GM18507 (cell line): ENCODE measurements around the gene FMO1.
"Not testable (repeated sequence)": the region's sequence is repeated elsewhere in the genome, so short reads cannot be mapped to it uniquely, and the experiment has no call there.

ENCODE experiments used
- DNase-seq: peaks from one replicate; pipeline ENCODE4 v3.0.0; 2011; ENCODE audit warnings: low read depth; ENCODE audit not compliant: insufficient read length; ENCODE audit errors: extremely low spot score
- FAIRE-seq: peaks from 2 replicates; lab custom pipeline; 2011; peaks lifted over from hg19 to GRCh38; lab: Jason Lieb, UNC

Gene FMO1

DNA sequence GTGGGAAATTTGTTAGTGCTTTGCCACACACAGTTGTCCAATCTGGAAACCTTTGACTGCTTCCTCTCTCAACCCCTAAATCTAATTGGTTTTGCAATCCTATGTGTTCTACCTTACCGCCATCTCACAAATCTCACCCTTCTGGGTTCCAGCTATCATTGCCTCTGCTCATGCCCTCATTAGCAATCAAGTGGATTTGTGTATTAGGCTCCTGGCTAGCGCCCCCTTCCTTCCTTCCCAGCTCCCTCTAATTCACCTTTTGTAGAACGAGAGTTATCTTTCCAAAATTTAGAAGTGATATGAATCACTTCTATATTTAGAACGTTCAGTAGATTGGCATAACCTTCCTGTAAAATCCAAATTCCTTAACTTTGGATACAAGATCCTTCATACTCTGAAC is 18.6 kb downstream of the FMO1 start:
- FAIRE-seq = no peak
- DNase-seq = no peak

DNA sequence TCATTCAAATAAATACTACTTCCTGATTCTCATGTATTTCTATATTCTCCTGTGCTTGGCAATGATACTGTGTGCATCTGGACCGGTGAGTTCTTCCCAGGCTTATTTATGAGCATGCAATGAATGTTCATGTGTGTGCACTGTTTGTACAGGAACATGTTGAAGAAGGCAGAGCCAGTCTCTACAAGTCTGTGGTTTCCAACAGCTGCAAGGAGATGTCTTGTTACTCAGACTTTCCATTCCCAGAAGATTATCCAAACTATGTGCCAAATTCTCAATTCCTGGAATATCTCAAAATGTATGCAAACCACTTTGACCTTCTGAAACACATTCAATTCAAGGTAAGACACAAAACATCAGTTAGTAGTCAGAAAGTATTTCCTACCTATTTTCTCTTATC is 19.1 kb downstream of the FMO1 start:
- no peak for DNase-seq
- no peak for FAIRE-seq

DNA sequence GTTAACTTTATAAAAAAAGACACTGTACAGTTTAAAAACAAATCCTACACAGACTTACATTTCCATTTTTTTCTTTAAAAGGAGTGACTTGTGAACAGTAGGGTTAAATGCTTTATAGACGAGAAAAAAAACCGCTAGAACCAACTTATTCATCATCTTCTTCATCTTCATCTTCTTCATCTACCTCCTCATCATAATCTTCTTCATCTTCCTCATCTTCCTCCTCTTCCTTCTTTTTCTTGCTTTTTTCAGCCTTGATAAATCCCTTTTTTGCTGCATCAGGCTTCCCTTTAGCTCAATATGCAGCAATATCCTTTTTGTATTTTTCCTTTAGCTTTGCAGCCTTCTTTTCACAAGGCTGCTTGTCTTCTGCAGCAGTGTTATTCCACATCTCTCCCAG is 22.5 kb downstream of the FMO1 start:
- DNase-seq (no peak), FAIRE-seq (no peak)

DNA sequence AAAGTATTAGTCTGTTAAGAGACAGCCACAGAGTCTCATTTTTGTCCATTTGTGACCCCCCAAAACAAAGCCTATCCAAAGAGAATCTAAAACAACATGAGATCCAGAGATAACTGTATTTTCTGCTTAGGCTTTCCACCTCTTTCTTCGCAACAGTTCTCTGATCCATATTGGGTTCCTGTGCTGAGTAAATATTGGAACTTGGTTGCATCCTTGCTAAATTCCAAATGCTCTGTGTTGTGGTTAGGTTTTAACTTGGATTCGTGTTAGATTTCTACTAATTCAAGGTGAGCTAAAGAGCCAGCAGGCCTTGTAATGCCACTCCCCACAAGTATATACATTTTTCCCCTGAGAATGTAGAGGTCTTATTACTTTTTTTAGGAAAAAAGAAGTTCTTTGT is 29.2 kb downstream of the FMO1 start:
- no peak for FAIRE-seq

DNA sequence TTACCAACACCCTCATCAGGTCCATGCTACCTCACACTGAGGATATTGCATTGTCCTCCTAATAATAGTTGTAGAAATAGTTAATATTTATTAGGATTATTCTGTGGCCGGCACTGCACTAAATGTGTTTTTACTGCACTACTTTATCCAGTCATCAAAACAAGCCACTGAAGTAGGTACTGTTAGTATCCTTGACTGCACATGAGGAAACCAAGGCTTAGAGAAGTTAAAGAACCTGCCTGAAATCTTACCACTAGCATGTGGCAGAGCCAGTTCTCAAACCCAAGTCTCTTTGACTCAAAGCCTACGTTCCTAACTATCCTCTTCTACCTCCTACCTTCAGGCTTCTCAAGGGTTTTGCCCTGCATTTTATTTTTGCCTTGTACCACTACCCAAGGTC is 30.9 kb downstream of the FMO1 start:
- DNase-seq (no peak), FAIRE-seq (no peak)

More for the DNA sequence above, 29.2 kb downstream of the FMO1 start:
- DNase-seq = no peak

DNA sequence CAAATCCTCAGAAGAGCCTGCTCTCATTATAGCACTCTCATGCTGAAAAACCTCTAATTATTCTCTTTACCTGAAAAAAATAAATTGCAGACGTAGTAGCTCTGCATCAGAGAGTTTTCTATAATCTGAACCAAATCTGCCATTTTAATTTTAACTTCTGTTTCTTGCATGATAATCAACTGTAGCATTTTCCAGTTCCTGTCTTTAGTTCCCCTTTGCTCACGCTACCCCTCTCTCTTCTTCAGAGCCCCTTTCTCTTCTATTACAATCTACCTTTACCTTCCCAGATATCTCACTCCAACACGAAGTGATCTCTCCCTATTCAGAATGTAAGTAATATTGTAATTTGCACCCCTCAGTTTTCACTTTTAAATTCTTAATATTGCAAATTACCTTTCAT is 31.4 kb downstream of the FMO1 start:
- DNase-seq = no peak
- no peak for FAIRE-seq

DNA sequence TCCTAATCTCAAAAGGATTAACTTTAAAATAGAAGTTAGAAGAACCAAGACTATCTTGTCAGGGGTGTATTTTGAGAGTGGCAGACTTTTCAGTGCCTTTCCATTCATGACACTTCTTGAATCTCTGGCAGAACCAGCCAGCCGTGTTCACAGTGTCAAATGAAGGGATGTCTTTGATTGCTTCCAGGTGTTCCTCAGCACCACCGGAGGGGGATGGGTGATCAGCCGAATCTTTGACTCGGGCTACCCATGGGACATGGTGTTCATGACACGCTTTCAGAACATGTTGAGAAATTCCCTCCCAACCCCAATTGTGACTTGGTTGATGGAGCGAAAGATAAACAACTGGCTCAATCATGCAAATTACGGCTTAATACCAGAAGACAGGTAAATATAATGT is 32.3 kb downstream of the FMO1 start:
- no peak for FAIRE-seq

DNA sequence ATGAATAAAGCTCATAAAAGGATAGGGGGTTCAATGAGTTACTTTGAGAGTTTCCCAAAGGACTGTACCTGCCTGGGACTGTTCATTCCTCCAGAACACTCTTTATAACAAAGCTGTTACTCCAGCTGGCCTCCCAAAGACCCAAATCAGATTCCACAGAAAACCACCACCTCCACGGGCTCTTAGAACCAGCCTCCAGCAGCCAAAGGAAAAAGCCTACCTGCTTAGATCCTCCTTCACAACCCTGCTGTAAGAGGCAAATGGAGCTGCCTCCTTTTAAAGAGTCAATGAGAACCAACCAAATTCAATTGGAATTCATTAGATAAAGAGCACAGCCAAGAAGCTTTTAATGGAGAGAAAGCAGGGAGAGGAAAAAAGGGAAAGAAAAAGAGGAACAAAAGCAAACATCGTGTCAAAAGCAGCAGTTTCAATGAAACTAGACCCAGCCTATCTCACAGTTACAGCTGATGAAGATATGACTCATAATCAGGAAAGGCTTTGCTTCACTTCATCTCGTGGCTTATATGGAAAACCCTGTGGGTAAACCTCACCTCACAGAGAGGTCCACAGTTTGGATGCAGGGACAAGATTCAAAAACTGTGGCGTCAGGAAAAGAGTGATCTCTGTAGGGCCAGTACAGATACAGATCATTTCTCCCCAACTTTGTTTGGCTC is 37.9 kb downstream of the FMO1 start:
- DNase-seq = no peak
- no peak for FAIRE-seq

More for the DNA sequence above, 32.3 kb downstream of the FMO1 start:
- DNase-seq = no peak

DNA sequence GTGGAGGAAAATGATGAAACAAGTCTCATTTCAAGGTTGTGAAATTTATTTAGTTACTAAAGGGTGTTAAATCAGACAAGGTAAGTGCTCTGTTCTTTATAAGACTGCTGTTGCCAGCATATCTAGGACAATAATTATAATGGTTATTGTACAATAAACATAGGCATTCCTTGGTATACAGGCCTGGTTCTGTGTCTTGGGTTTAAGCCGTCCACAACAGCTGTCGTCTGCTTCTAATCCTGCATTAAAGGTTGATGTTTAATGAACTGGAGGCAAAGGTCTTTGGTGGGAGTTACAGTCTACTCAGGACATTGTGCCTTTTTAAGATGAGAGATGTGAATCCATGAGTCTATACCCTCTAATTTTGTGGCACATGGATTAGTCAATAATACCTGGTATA is 42.3 kb downstream of the FMO1 start:
- no peak for FAIRE-seq

DNA sequence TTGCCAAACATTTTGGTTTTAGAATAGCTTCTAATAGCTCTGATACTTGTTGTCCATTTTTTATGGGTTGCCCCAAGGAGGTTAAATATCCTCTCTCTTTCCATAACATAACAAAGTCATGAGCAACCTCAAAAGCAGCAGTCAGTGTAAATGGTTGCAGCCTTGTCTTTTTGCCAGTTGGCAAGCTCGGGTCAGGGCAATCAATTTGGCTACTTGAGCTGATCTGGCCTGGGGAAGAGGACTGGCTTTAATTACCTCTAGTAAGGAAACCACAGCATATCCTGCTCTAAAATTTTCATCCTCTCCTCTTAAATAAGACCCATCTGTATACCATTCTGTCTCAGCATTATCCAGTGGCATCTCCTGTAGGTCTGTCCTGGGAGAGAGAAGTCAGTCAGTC is 44.5 kb downstream of the FMO1 start:
- FAIRE-seq (no peak), DNase-seq (no peak)

More for the DNA sequence above, 42.3 kb downstream of the FMO1 start:
- no peak for DNase-seq

DNA sequence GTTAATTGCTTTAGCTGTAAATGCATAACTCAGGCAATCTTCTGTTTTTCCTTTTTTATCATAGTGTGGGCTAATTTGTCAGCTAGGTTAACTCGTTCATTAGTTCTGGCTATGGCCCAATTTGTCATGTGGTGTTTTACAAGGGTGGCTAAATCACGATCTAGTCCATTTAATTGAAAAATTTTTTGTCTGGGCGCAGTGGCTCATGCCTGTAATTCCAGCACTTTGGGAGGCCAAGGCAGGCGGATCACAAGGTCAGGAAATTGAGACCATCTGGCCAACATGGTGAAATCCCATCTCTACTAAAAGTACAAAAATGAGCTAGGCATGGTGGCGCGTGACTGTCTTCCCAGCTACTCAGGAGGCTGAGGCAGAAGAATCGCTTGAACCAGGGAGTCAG is 47.1 kb downstream of the FMO1 start:
- FAIRE-seq, DNase-seq: not testable (repeated sequence)

DNA sequence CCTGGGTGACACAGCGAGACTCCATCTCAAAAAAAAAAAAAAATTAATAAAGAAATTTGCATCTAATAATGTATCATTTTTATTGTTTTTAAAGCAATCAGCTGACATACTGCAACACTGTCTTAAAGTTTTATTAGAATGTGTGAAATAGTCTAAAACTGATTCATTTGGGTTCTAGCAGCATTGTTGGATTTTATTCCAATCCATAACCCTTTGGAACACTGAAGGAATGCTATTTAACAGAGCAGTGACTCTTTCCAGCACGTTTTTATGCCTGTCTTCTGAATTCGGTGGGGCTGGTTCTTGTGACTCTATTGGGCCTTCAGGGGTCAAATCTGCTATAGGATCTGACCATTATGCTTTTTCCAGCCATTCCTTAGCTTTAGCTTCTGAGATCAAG is 47.5 kb downstream of the FMO1 start:
- DNase-seq = no peak
- no peak for FAIRE-seq

DNA sequence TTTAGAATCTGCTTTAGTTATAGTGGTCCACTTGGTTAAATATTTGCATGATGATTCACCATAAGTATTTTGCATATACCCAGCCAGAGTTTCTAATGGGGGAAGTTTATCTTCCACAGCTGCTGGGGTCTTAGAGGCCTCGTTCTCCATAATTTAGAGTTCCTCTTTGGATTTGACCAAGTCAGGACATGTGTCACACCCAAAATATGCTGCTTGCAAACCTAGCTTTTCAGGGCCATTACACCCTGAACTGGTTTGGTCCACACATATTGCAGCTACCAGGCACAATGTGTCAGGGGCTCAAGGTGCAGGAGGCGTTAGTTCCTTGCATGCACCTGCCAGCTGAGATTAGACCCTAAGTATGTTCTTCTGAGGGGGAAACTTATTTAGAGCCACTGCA is 48.6 kb downstream of the FMO1 start:
- DNase-seq (no peak), FAIRE-seq (no peak)

DNA sequence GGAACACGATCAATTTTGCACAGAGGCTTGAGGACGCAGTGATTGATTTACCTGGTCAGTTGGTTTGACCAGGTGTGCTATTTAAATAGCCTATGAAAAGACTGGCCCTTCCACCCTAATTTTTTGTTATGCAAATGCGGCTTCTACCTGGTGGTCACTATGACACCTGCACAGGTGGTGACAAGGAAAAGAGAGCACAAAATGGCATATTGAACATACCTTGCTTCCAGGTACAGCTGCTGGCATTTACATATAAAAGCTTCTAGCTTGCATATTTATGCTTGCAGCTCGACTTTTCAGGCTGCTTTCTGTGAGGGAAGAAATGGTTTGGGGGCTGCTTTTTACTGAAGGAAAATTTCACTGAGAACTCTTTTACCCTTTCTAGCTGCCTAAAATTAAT is 50.4 kb downstream of the FMO1 start:
- no peak for FAIRE-seq
- no peak for DNase-seq

DNA sequence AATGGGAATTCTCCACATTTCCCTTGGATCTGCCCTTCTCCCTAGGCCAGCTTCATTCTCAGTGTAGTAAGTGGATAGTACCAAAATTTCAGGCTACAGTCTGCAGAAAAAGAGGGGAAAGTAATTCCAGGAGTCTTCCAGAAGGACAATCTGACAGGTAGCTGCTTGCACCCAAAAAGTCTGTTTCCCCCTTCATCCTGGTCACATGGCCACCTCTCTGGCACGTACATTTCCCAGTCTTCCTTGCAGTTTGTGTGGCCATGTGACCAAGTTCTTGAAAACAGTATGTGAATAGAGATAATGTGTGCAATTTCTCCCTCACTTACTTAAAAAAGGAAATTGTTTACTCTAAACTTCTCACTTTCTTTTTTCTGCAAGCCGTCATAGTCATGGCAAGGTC is 51.0 kb downstream of the FMO1 start:
- FAIRE-seq = no peak
- DNase-seq = no peak

DNA sequence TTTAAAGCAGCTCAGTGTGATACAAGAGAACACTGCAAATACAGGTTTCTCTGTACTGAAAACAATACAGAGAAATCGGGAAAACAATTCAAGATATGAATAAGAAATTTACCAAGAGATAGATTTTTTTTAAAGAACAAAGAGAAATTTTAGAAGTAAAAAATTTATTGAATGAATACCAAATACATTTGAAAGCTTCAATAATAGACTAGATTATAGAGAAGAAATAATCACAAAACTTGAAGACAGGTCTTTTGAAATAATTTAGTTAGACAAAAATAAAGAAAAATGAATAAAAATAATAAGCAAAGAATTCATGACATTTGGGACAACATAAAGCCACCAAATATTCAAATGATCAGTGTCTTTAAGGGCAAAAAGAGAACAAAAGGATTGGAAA is 52.1 kb downstream of the FMO1 start:
- FAIRE-seq = no peak
- DNase-seq = no peak

DNA sequence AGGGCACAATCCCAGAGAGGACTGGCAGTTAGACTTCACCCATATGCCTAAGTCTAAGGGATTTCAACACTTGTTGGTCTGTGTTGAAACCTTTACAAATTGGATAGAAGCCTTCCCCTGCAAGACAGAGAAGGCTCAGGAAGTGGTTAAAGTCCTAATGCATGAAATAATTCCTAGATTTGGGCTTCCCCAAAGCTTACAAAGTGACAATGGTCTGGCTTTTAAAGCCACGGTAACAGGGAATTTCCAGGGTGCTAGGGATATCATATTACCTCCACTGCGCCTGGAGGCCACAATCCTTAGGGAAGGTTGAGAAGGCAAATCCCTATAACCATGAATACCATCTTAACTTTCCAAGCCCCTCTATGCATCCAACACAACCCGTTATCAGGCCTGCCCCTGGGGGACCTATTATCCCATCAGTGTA is 62.4 kb downstream of the FMO1 start:
- no peak for DNase-seq
- FAIRE-seq = no peak

DNA sequence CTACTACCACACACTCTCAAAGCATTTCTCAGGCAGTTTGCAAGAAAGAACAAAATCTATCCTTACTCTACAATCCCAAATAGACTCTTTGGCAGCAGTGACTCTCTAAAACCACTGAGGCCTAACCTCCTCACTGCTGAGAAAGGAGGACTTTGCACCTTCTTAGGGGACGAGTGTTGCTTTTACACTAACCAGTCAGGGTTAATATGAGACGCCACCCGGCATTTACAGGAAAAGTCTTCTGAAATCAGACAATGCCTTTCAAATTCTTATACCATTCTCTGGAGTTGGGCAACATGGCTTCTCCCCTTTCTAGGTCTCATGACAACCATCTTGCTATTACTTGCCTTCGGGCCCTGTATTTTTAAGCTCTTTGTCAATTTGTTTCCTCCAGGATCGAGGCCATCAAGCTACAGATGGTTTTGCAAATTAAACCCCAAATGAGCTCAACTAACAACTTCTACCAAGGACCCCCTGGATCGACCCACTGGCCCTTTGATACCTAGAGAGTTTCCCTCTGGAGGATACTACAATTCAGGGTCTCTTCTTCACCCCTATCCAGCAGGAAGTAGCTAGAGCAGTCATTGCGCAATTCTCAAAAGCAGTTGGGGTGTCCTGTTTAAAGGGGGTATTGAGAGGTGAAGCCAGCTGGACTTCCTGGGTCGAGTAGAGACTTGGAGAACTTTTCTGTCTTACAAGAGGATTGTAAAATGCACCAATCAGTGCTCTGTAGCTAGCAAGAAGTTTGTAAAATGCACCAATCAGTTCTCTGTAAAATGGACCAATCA is 63.7 kb downstream of the FMO1 start:
- FAIRE-seq (no peak), DNase-seq (no peak)

DNA sequence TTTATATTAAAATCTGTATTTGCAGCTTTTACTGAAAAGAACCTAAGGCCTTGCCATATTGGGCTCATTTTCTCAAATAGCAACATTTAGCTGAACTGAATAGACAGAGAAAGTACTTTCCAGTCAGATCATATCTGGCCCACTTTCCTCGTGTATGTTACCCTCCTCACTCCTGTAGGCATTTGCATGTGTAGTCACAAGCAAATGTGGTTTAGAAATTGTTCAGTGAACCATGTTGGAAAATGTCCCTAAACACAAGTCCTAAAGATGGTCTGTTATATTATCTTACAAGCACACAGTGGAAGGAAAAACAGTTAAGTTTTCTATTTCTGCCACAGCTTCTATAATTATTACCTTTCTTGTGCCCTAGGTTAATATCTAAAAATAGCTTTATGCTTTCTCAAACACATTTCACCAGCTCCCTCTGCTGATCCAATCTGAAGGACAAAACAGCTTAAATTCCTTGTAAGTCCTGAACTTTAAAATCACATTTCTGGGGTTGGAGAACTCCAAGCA is 65.1 kb downstream of the FMO1 start:
- DNase-seq (no peak), FAIRE-seq (peak; percentile 71)

DNA sequence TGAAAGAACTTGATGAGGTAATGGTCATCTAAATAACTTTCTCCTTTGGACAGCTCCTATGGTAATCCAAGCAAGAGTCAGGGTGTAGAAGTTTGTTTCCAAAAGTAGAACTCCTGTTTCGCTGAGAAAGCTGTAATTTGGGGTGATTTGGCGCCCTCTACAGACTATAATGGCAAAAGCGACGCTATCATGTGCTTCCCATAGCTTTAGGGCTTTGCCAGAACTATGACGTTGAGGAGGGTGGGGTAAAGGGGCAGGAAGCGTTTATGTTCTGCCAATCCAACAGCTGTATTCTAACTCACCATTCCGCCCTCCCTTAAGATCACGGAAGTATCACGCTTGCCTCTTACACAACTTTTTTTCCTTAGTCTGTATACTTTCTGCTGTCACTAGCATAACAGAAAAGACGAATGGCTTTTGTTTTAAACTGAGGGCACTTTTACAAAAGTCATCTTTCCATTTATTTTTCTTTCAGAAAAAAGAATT is 65.6 kb downstream of the FMO1 start, which contains the start of gene FMO4:
FMO4 (plus strand) TSS at position 349 of the 486 bp plus-strand sequence. CDS start 5,643 bp downstream, outside the sequence.
- FAIRE-seq = peak; percentile 99

DNA sequence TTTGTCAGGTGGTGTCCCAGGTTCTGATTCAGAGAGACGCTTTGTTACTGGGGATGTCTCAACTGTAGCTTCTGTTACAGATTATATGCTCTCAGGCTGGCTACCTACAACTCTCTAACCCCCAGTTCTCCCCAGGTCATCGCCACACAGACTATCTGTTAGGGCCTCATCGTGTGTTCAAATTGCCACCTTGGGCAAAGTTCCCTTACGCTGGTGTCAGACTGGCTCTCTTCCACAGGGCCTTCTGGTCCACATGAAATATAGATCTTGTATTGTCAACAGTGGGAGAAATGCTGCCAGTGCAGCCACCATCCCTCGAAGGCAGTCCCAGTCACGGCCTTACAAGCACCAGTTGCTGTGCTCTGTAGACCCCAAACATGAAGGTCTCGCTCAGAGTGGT is 81.0 kb downstream of the FMO1 start:
- no peak for FAIRE-seq
- DNase-seq = no peak

More for the DNA sequence above, 65.6 kb downstream of the FMO1 start, which contains the start of gene FMO4:
- peak; percentile 73 for DNase-seq
